CD14-positive monocyte (primary cell): ENCODE data around the gene ROMO1. TPM values are rescaled to one million over a fixed set of nuclear protein-coding genes. Genes with fewer than 3 reads are reported as not detected.
A peak's percentile ranks its signal among the peaks of the same experiment; 100 is the strongest.
"Not testable (repeated sequence)": the region's sequence is repeated elsewhere in the genome, so short reads cannot be mapped to it uniquely, and the experiment has no call there.

ENCODE experiments used
- DNase-seq, 3 donors: peaks; one replicate each; pipeline ENCODE4 v3.0.0-alpha.2; 2011 to 2022
- H2AFZ ChIP-seq: 2 replicates; pipeline ENCODE4 v1.6.0; 2012; ENCODE audit warnings: mild to moderate bottlenecking, low read depth, low read length, inconsistent platforms; ENCODE audit not compliant: insufficient read depth, poor library complexity, severe bottlenecking
- H3K27ac ChIP-seq, 2 donors: 1 replicate in 1 of 2; 2 replicates in 1 of 2; pipeline ENCODE4 v1.5.1; 2012 to 2013; ENCODE audit warnings: low read length in 2 of 2, control low read depth in 1 of 2, inconsistent platforms in 1 of 2, low read depth in 1 of 2, mild to moderate bottlenecking in 1 of 2
- H3K27me3 ChIP-seq, 2 donors: one replicate each; pipeline versions ENCODE4 v1.6.0 to v1.6.1; 2011 to 2013; ENCODE audit warnings: low read length in 2 of 2; ENCODE audit not compliant: control insufficient read depth in 2 of 2, insufficient read depth in 2 of 2
- H3K36me3 ChIP-seq, 2 donors: replicated peaks in 1 of 2; 1 replicate in 1 of 2; 2 replicates in 1 of 2; pipeline versions ENCODE4 v1.5.1 to v1.6.1; 2012 to 2013; ENCODE audit warnings: low read length in 2 of 2, control low read depth in 1 of 2, inconsistent platforms in 1 of 2, mild to moderate bottlenecking in 1 of 2; ENCODE audit not compliant: insufficient read depth in 2 of 2, control insufficient read depth in 1 of 2
- H3K4me1 ChIP-seq, 2 donors: 1 replicate in 1 of 2; 2 replicates in 1 of 2; pipeline versions ENCODE4 v1.5.1 to v1.6.1; 2012 to 2013; ENCODE audit warnings: low read length in 2 of 2, control low read depth in 1 of 2, inconsistent platforms in 1 of 2, mild to moderate bottlenecking in 1 of 2, moderate library complexity in 1 of 2; ENCODE audit not compliant: insufficient read depth in 2 of 2, control insufficient read depth in 1 of 2
- H3K4me2 ChIP-seq: replicated peaks from 2 replicates; pipeline ENCODE3; 2012; ENCODE audit warnings: low read length, moderate library complexity, mild to moderate bottlenecking; ENCODE audit not compliant: poor library complexity, severe bottlenecking; ENCODE audit errors: extremely low read depth
- H3K4me3 ChIP-seq, 3 experiments: fragments of 200-600 bp in 1 of 3; sonication (generic) in 1 of 3; replicated peaks in 1 of 3; 1 replicate in 2 of 3; 2 replicates in 1 of 3; pipeline ENCODE4 v1.5.1; 2011 to 2013; ENCODE audit warnings: low read length in 3 of 3, mild to moderate bottlenecking in 3 of 3, control low read depth in 2 of 3, low read depth in 2 of 3, inconsistent platforms in 1 of 3, moderate library complexity in 1 of 3
- H3K79me2 ChIP-seq: 2 replicates; pipeline ENCODE4 v1.6.0; 2012; ENCODE audit warnings: mild to moderate bottlenecking, control low read depth, inconsistent platforms, low read length, moderate library complexity; ENCODE audit not compliant: insufficient read depth
- H3K9ac ChIP-seq: 2 replicates; pipeline ENCODE4 v1.6.0; 2017; ENCODE audit warnings: low read length, mild to moderate bottlenecking; ENCODE audit not compliant: insufficient read depth, poor library complexity, severe bottlenecking
- H3K9me3 ChIP-seq, 2 donors: replicated peaks in 1 of 2; 1 replicate in 1 of 2; 2 replicates in 1 of 2; pipeline versions ENCODE4 v1.5.1 to v1.6.1; 2012 to 2013; ENCODE audit warnings: low read length in 2 of 2, control low read depth in 1 of 2; ENCODE audit not compliant: control insufficient read depth in 1 of 2, insufficient read depth in 1 of 2
- H4K20me1 ChIP-seq: 2 replicates; pipeline ENCODE4 v1.6.0; 2012; ENCODE audit warnings: mild to moderate bottlenecking, low read length, control low read depth, moderate library complexity; ENCODE audit not compliant: insufficient read depth
- H3K27ac Mint-ChIP-seq, 7 donors: one replicate each; pipeline ENCODE4 v1.8.0; 2020; ENCODE audit warnings: mild to moderate bottlenecking in 7 of 7, mixed read lengths in 7 of 7, moderate library complexity in 6 of 7, inconsistent platforms in 2 of 7
- H3K27me3 Mint-ChIP-seq, 3 donors: one replicate each; pipeline ENCODE4 v1.8.0; 2021 to 2022; ENCODE audit warnings: low read depth in 3 of 3, mild to moderate bottlenecking in 3 of 3, mixed read lengths in 3 of 3, moderate library complexity in 3 of 3, inconsistent platforms in 1 of 3
- H3K36me3 Mint-ChIP-seq, 2 donors: one replicate each; pipeline ENCODE4 v1.8.0; 2020; ENCODE audit warnings: mixed read lengths in 2 of 2, inconsistent platforms in 1 of 2, mild to moderate bottlenecking in 1 of 2
- H3K4me1 Mint-ChIP-seq: one replicate; pipeline ENCODE4 v1.8.0; 2020; ENCODE audit warnings: mild to moderate bottlenecking, mixed read lengths
- H3K4me3 Mint-ChIP-seq, 2 donors: one replicate each; pipeline ENCODE4 v1.8.0; 2020; ENCODE audit warnings: mild to moderate bottlenecking in 2 of 2, mixed read lengths in 2 of 2, moderate library complexity in 1 of 2
- H3K9me3 Mint-ChIP-seq, 7 donors: one replicate each; pipeline ENCODE4 v1.8.0; 2020 to 2022; ENCODE audit warnings: mixed read lengths in 7 of 7, mild to moderate bottlenecking in 6 of 7, moderate library complexity in 6 of 7, inconsistent platforms in 2 of 7
- WGBS: methylation state at CpG from one replicate; pipeline ENCODE4 v1.1.5; 2013; ENCODE audit warnings: missing lambda C conversion rate; ENCODE audit not compliant: insufficient coverage; 5-methylcytosine and 5-hydroxymethylcytosine counted together
- intact Hi-C, 2 donors: fragments of 100-400 bp; cut with micrococcal nuclease; formaldehyde crosslinking; loops; one replicate each; pipeline versions ENCODE4 v1.15.0 to v1.15.1; 2023
- polyA plus RNA-seq, 3 donors: library from polyadenylated mRNA; depleted of rRNA in 1 of 3; unstranded in 2 of 3; stranded (reverse) in 1 of 3; fragments of 300-500 nt in 2 of 3; fragments of >200 nt in 1 of 3; fragmentation: Illumina TruSeq in 2 of 3; gene quantifications; 1 replicate in 2 of 3; 2 replicates in 1 of 3; pipeline ENCODE4 v1.2.3, GENCODE V29; 2012 to 2021
- TF ChIP-seq, protein P1 (sequence below): fragments of 200-600 bp; IDR thresholded peaks from one replicate; pipeline ENCODE4 v1.8.0; 2022; ENCODE audit warnings: antibody characterized with exemption, mild to moderate bottlenecking

The ROMO1 gene
- polyA plus RNA-seq, 3 donors: 220 to 448 (median 352) TPM

DNA sequence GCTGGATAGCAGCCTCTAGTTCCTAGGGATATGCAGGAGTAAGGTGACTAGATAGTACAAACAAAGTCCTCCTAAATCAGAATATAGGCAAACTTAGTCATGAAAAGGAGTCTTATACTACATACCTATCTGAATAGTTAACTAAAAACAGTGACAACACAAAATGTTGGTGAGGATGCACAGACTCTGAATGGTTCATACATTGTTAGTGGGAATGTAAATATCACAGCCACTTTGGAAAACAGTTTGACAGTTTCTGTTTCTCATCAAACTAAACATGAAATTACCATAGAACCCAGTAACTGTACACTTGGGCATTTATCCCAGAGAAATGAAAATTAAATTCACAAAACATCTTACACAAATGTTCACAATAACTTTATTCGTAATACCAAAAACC lies 17.2 kb upstream of the ROMO1 start:
- no CpG with 5 or more reads among the region's 1 CpG for WGBS
- TF ChIP-seq, protein P1, sequence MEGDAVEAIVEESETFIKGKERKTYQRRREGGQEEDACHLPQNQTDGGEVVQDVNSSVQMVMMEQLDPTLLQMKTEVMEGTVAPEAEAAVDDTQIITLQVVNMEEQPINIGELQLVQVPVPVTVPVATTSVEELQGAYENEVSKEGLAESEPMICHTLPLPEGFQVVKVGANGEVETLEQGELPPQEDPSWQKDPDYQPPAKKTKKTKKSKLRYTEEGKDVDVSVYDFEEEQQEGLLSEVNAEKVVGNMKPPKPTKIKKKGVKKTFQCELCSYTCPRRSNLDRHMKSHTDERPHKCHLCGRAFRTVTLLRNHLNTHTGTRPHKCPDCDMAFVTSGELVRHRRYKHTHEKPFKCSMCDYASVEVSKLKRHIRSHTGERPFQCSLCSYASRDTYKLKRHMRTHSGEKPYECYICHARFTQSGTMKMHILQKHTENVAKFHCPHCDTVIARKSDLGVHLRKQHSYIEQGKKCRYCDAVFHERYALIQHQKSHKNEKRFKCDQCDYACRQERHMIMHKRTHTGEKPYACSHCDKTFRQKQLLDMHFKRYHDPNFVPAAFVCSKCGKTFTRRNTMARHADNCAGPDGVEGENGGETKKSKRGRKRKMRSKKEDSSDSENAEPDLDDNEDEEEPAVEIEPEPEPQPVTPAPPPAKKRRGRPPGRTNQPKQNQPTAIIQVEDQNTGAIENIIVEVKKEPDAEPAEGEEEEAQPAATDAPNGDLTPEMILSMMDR: no peak
- H3K27me3 Mint-ChIP-seq: peaks cover 0 to 1% (median 0%) of the 10 kb centered on the region in 3 donors
- Histone ChIP-seq H3K27me3 (no peaks in the 10 kb centered on the region), H3K79me2 (no peaks in the 10 kb centered on the region), H2AFZ (no peak overlapping the region), H3K4me3 (no peak overlapping the region), H3K36me3 (peaks cover 5 to 11% of the 10 kb centered on the region in 2 donors), H3K9ac (no peak overlapping the region), H3K9me3 (no peaks in the 10 kb centered on the region), H3K27ac (no peak overlapping the region), H3K4me2 (no peak overlapping the region), H4K20me1 (no peaks in the 10 kb centered on the region), H3K4me1 (peaks cover 11 to 17% of the 10 kb centered on the region in 2 donors)
- intact Hi-C loops: no loop called here
- peaks cover 19 to 50% of the 10 kb centered on the region in 2 donors for H3K36me3 Mint-ChIP-seq
- peaks cover 0 to 4% (median 0%) of the 10 kb centered on the region in 7 donors for H3K9me3 Mint-ChIP-seq
- peaks cover 15% of the 10 kb centered on the region for H3K4me1 Mint-ChIP-seq
- H3K27ac Mint-ChIP-seq: peak overlapping the region in 1 of 7 donors; percentile 63
- H3K4me3 Mint-ChIP-seq: no peak overlapping the region
- DNase-seq: no peak

DNA sequence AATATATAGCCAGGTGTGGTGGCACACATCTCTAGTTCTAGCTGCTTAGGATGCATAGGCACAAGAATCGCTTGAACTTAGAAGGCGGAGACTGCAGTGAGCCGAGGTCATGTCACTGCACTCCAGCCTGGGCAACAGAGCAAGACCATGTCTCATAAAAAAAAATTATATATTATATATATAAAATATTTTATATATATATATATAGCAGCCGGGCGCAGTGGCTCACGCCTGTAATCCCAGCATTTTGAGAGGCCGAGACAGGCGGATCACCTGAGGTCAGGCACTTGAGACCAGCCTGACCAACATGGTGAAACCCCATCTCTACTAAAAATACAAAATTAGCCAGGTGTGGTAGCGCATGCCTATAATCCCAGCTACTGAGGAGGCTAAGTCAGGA lies 13.8 kb upstream of the ROMO1 start:
- H3K27me3 Mint-ChIP-seq, H3K4me1 Mint-ChIP-seq: not testable (repeated sequence)
- H3K36me3 Mint-ChIP-seq: peaks cover 35 to 60% of the 10 kb centered on the region in 2 donors

DNA sequence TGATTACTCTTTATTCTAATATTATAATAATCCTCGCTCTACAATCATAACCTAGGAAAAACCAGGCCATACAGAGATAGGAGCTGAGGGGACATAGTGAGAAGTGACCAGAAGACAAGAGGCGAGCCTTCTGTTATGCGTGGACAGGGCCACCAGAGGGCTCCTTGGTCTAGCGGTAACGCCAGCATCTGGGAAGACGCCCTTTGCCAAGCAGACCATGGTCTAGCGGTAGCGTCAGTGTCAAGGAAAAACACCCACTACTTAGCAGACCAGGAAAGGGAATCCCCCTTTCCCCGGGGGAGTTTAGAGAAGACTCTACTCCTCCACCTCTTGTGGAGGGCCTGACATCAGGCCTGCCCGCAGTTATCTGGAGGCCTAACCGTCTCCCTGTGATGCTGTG lies 12.3 kb upstream of the ROMO1 start:
- peaks cover 41 to 56% of the 10 kb centered on the region in 2 donors for H3K36me3 ChIP-seq
- H3K4me1 ChIP-seq, H3K9ac ChIP-seq, H3K27me3 ChIP-seq, DNase-seq, H2AFZ ChIP-seq, H3K9me3 Mint-ChIP-seq, H3K27me3 Mint-ChIP-seq, H3K4me1 Mint-ChIP-seq, H4K20me1 ChIP-seq, H3K4me3 ChIP-seq, H3K4me3 Mint-ChIP-seq, intact Hi-C loops, H3K27ac Mint-ChIP-seq, H3K9me3 ChIP-seq, H3K27ac ChIP-seq, H3K4me2 ChIP-seq, H3K79me2 ChIP-seq: not testable (repeated sequence)
- peaks cover 41 to 72% of the 10 kb centered on the region in 2 donors for H3K36me3 Mint-ChIP-seq
- WGBS: 99% methylated on average over 9 of the region's 11 CpGs

More for the DNA sequence above, 13.8 kb upstream of the ROMO1 start:
- H3K27ac ChIP-seq, H3K79me2 ChIP-seq, H3K4me3 Mint-ChIP-seq, H2AFZ ChIP-seq, H3K4me2 ChIP-seq, DNase-seq, H3K9me3 ChIP-seq, H3K9me3 Mint-ChIP-seq, H3K4me1 ChIP-seq, H3K27me3 ChIP-seq, H4K20me1 ChIP-seq, intact Hi-C loops, H3K4me3 ChIP-seq, H3K9ac ChIP-seq, H3K27ac Mint-ChIP-seq: not testable (repeated sequence)
- no CpG with 5 or more reads among the region's 9 CpGs for WGBS
- peaks cover 32 to 45% of the 10 kb centered on the region in 2 donors for H3K36me3 ChIP-seq
